PC-9 (cell line): ENCODE measurements around the gene ARHGAP42.

ENCODE experiments used
- CTCF ChIP-seq: fragments of 200-600 bp; sonication (generic); conservative IDR thresholded peaks from 2 replicates; pipeline ENCODE4 v1.6.1; 2017; ENCODE audit warnings: mixed run types, antibody characterized with exemption, mild to moderate bottlenecking, moderate library complexity
- EZH2 ChIP-seq: fragments of 200-600 bp; sonication (generic); IDR thresholded peaks from 2 replicates; pipeline ENCODE4 v1.8.0; 2017; ENCODE audit warnings: antibody characterized with exemption, low read depth

DNA sequence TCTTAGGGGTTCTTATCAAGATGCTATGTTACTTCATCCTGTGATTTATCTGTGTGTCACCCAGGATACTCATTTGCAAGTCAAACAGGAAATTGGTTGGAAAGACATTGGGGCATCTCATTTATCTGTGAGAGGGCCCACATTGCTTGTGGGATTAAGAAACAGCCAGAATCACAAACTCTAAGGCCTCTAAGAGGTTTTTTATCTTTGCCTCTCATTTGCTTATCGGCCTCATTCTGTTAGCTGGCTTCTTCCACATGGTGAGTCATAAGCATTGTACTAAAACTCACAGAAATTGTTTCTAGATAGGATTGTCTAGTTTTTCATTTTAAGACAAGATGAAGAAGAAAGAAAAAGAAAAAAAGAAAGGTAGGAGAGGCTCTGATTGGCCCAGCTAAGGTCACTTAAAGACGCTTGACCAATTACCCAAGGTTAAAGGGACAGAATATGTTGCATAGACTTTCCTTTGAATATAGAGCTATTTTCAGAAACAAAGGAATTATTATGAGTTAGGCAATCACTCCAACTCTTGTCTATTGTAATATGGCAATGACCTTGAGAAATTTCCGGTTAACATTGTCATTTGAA is 121.9 kb downstream of the ARHGAP42 start:
- TF ChIP-seq CTCF (no peak), EZH2 (no peak)
